Measurements from ENCODE around the gene ANKRD50.
A peak's percentile ranks its signal among the peaks of the same experiment; 100 is the strongest.

GRCh38 chr4:124711471-124712371, 811 bp downstream of the ANKRD50 start:
- no peak for TF ChIP-seq REST (IDR thresholded peaks at IDR 0.05; ENCODE audit: insufficient read depth in 1 of 2, low read depth in 2 of 2, low read length in 1 of 2)
- peak; percentile 44 for TF ChIP-seq CTCF (IDR thresholded peaks at IDR 0.05)

All from Panc1 (cell line).